ENCODE data around the gene LSM2. TPM values are rescaled to one million over a fixed set of nuclear protein-coding genes. Genes with fewer than 3 reads are reported as not detected.

The LSM2 gene
- total and polyA plus RNA-seq, 9 of the 15 experiments (the other 6 are each of a cell fraction or from before 2014, with no cell fraction given), result 154 to 407 (median 223) TPM

DNA sequence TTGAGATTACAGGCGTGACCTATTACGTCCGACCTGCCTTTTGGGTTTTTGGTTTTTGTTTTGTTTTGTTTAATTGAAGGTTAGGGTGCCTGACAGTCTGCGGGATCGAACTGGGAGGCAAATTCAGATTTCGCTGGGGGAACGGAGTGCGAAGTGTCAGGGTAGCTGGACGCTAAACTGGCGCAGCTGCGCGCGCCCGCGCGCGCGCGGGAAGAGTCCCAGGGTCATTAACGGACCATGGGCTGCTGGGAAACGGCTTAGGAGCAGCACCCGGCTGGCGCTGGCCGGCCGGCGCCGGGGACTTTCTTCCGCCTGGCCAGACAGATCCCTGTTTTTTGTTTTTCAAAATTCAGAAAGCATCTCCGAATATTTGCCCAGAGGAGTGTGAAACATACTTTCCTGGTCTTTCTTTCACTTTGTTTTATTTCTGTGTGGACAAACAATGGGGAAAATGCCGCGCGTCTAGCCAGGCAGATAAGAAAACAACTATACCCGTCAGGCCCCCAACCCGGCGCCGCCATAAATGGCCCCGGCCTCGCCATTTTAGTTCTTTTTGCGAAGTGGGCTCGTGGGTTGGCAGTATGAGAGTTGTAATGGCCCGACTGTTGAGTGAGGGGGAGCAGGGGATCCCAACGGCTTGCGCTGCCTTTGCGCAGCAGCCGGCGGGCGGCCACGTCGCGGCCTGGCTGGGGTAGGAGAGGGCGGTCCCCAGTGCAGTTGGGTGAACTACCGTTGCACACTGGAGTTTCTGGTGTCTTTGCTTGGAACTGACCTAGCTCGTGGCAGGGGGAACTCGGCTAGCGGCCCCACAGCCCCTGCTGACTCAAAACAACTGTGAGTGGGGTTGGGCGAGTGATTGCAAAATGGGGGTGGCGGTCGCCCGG is 27.8 kb upstream of the LSM2 start (continued):
- TF ChIP-seq, protein P1, sequence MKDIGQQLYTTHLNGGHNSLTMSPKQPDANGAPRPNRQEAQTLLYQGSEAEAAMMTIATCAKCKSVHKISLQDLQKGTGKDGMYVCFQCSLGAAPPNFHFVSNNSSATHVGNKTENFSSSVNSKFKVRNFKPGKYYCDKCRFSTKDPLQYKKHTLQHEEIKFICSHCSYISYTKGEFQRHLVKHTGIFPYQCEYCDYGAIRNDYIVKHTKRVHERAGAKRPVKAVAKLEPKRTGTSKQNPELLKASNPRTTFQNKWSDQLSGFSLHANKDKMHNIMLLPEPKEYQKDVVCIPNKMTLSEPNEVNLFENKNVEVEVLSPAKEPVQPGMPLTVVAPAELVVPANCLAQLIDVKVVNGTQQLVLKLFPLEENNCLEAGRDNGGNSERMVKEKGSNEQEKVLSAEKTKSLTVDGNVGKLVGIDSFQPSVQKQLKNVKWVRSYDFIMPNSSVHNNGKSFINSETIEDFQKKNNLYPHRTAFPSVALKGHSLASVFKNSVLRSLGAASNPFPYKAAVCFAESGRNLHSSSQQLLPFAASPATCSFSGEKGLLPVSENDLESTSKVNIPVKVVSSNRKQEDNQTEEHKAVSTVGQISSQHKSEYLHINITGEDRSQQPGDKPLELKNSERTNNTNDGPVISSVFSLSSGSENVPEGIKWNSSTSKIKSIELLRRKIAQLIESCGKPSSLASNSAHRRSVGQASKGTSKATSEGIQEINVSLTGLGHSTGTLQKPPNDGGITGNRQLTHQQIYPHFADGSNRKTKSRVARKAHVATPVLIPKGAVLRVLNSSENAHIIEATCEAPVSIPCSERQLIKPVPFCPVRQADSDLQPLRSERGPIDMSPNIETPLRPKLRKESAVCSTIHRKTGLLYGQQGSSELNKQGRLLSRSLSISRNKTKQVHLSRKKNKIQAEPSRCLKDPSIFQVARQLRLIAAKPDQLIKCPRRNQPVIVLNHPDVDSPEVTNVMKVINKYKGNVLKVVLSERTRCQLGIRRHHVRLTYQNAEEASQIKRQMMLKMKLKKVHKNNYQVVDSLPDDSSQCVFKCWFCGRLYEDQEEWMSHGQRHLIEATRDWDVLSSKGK (CRISPR knock-in tag; IDR thresholded peaks at IDR 0.05), result 0 out of 2 replicates have a peak, but pooled peaks have one; percentile 62
- TF ChIP-seq TAF1 (IDR thresholded peaks at IDR 0.05; ENCODE audit: control insufficient read depth, extremely low read depth, insufficient read depth, low read length, severe bottlenecking), result peak; percentile 99
- no peak for TF ChIP-seq ZNF507 (tag; conservative IDR thresholded peaks at IDR 0.05)
- no peak; the same call in 1 of the 2 replicates for TF ChIP-seq ZNF431 (CRISPR knock-in tag; IDR thresholded peaks at IDR 0.05)
- peak; percentile 83 for TF ChIP-seq MBD2 (IDR thresholded peaks at IDR 0.05; ENCODE audit: borderline replicate concordance, low read depth)
- TF ChIP-seq, protein P2, sequence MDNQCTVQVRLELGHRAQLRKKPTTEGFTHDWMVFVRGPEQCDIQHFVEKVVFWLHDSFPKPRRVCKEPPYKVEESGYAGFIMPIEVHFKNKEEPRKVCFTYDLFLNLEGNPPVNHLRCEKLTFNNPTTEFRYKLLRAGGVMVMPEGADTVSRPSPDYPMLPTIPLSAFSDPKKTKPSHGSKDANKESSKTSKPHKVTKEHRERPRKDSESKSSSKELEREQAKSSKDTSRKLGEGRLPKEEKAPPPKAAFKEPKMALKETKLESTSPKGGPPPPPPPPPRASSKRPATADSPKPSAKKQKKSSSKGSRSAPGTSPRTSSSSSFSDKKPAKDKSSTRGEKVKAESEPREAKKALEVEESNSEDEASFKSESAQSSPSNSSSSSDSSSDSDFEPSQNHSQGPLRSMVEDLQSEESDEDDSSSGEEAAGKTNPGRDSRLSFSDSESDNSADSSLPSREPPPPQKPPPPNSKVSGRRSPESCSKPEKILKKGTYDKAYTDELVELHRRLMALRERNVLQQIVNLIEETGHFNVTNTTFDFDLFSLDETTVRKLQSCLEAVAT (IDR thresholded peaks at IDR 0.05), result peak; percentile 94 to 97
- 0 out of 2 replicates have a peak, but pooled peaks have one; percentile 0 for TF ChIP-seq PTRF (tag; IDR thresholded peaks at IDR 0.05)
- 0 out of 2 replicates have a peak, but pooled peaks have one; percentile 4 for TF ChIP-seq SLC30A9 (CRISPR knock-in tag; IDR thresholded peaks at IDR 0.05)
- no peak for TF ChIP-seq ZNF124 (CRISPR knock-in tag; IDR thresholded peaks at IDR 0.05)
- TF ChIP-seq ZNF140 (CRISPR knock-in tag; IDR thresholded peaks at IDR 0.05), result peak; percentile 67; the same call in 1 of the 2 replicates
- TF ChIP-seq SNAPC5 (CRISPR knock-in tag; IDR thresholded peaks at IDR 0.05), result 0 out of 2 replicates have a peak, but pooled peaks have one; percentile 44
- TF ChIP-seq ZNF561 (CRISPR knock-in tag; conservative IDR thresholded peaks at IDR 0.05), result peak; percentile 77
- TF ChIP-seq ETV1 (tag; conservative IDR thresholded peaks at IDR 0.05; ENCODE audit: low read depth), result peak; percentile 81
- TF ChIP-seq CHD2 (IDR thresholded peaks at IDR 0.05; ENCODE audit: low read depth, low read length), result no peak
- peak; percentile 78; the same call in 1 of the 2 replicates for TF ChIP-seq SMARCA4 (IDR thresholded peaks at IDR 0.05)
- no peak for TF ChIP-seq BRF2 (IDR thresholded peaks at IDR 0.05; ENCODE audit: borderline replicate concordance, insufficient read depth, insufficient read length)
- no peak for TF ChIP-seq HDAC6 (IDR thresholded peaks at IDR 0.05; ENCODE audit: low read depth, low read length)
- TF ChIP-seq ZNF655 (CRISPR knock-in tag; IDR thresholded peaks at IDR 0.05), result 0 out of 2 replicates have a peak, but pooled peaks have one; percentile 31
- no peak for TF ChIP-seq YBX1 (IDR thresholded peaks at IDR 0.05)
- no peak for TF ChIP-seq ZNF699 (CRISPR knock-in tag; IDR thresholded peaks at IDR 0.05; ENCODE audit: insufficient replicate concordance)
